ENCODE results near the gene CDH24. TPM values are rescaled to one million over a fixed set of nuclear protein-coding genes. Genes with fewer than 3 reads are reported as not detected.

Gene CDH24
- total RNA-seq, 1 donor from 2014 or later: 15.0 TPM

DNA sequence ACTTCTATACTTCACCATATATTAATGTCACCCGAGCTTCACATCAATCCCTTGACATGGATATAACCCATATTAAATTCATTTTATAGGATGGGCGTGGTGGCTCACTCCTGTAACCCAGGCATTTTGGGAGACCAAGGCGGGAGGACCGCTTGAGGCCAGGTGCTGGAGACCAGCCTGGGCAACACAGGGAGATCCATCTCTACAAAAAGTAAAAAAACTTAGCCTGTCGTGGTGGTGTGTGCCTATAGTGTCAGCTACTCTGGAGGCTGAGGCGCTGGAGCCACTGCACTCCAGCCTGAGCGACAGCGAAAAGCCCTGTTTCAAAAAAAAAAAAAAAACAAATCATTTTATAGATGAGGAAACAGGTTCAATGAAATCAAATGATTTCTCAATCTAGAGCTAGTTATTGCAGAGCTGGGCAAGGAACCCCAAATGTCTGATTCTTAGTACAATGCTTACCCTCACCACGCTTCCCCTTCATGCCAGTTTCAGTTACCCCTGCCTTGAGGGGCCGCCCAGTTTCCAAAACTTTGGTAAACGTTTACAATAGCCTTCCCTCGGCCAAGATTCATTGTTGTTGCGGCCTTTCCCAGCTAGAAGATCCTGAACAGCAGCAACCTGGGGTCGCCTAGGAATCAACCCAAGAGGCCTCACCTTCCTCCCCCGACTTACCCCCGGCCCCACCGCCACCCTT is 23.4 kb downstream of the CDH24 start:
- no peak for DNase-seq (ENCODE audit: low spot score)
- H3K4me1 Mint-ChIP-seq: peaks cover 18% of the 10 kb centered on the region
- peaks cover 5% of the 10 kb centered on the region for H3K36me3 ChIP-seq

GRCh38 chr14:23033251-23033727 is 24.0 kb downstream of the CDH24 start:
- peaks cover under 1% of the 10 kb centered on the region for H4K20me1 ChIP-seq (ENCODE audit: low read depth)
- no peaks in the 10 kb centered on the region for H3K27me3 ChIP-seq
- peaks cover 18% of the 10 kb centered on the region for H3K4me1 Mint-ChIP-seq
- DNase-seq (ENCODE audit: low spot score): no peak
- peak overlapping the region; percentile 77 for H3K4me2 ChIP-seq
- no peaks in the 10 kb centered on the region for H3K9me3 Mint-ChIP-seq
- no peak overlapping the region for H3K27ac Mint-ChIP-seq
- H3K4me3 Mint-ChIP-seq: peak overlapping the region; percentile 92
- H3K4me1 ChIP-seq: peaks cover 12% of the 10 kb centered on the region
- H3F3A ChIP-seq (ENCODE audit: low read depth): peaks cover 23% of the 10 kb centered on the region
- H3K4me3 ChIP-seq: peak overlapping the region; percentile 71
- peaks cover 5% of the 10 kb centered on the region for H3K36me3 ChIP-seq
- H2AFZ ChIP-seq (replicated peaks): no peak overlapping the region
- no peaks in the 10 kb centered on the region for H3K27me3 Mint-ChIP-seq (ENCODE audit: insufficient read depth, low read depth)
- H3K79me2 ChIP-seq (ENCODE audit: low read depth): peaks cover 49% of the 10 kb centered on the region
- H3K9me3 ChIP-seq (ENCODE audit: low read depth): no peaks in the 10 kb centered on the region
- H3K36me3 Mint-ChIP-seq: peaks cover 22% of the 10 kb centered on the region
- TF ChIP-seq EZH2 (IDR thresholded peaks at IDR 0.05) (no peak), CTCF (IDR thresholded peaks at IDR 0.05) (no peak), EZH2phosphoT487 (IDR thresholded peaks at IDR 0.05) (no peak)
- H3K27ac ChIP-seq: no peak overlapping the region
- no peak overlapping the region for H3K9ac ChIP-seq

More for the DNA sequence above, 23.4 kb downstream of the CDH24 start:
- H3F3A ChIP-seq (ENCODE audit: low read depth): peaks cover 17% of the 10 kb centered on the region
- H4K20me1 ChIP-seq (ENCODE audit: low read depth): no peaks in the 10 kb centered on the region
- H3K36me3 Mint-ChIP-seq: peaks cover 19% of the 10 kb centered on the region
- H3K79me2 ChIP-seq (ENCODE audit: low read depth): peaks cover 43% of the 10 kb centered on the region
- peak overlapping the region; percentile 82 for H3K9ac ChIP-seq
- H3K4me3 Mint-ChIP-seq: peak overlapping the region; percentile 92
- peak overlapping the region; percentile 71 for H3K4me3 ChIP-seq
- H3K9me3 ChIP-seq (ENCODE audit: low read depth): no peaks in the 10 kb centered on the region
- TF ChIP-seq CTCF (IDR thresholded peaks at IDR 0.05) (no peak), EZH2phosphoT487 (IDR thresholded peaks at IDR 0.05) (no peak), EZH2 (IDR thresholded peaks at IDR 0.05) (no peak)
- no peaks in the 10 kb centered on the region for H3K27me3 ChIP-seq
- no peaks in the 10 kb centered on the region for H3K27me3 Mint-ChIP-seq (ENCODE audit: insufficient read depth, low read depth)
- peaks cover 12% of the 10 kb centered on the region for H3K4me1 ChIP-seq
- peak overlapping the region; percentile 98 for H3K27ac Mint-ChIP-seq
- no peak overlapping the region for H3K27ac ChIP-seq
- peak overlapping the region; percentile 77 for H3K4me2 ChIP-seq
- H3K9me3 Mint-ChIP-seq: no peaks in the 10 kb centered on the region
- H2AFZ ChIP-seq (replicated peaks): peak overlapping the region; percentile 99

DNA sequence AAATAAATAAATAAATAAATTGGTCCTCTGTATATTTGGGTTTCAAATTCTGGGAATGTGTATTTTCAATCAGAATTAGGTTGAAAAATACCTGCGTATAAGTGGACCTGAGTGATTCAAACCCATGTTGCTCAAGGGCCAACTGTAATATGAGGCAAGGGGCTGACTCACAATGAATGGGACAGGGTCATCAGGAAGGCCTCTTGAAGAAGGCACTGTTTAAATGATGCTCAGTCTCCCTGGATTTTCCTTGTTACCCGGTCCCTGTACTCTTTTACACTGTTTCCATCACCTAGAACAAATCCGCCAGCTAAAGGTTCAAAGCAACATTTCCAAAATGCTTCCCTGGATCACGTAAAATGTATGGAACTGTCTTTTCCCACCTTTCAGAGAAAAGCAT is 26.4 kb downstream of the CDH24 start:
- Mint-ChIP-seq H3K27me3 (ENCODE audit: insufficient read depth, low read depth) (no peaks in the 10 kb centered on the region), H3K4me1 (peaks cover 18% of the 10 kb centered on the region), H3K9me3 (no peaks in the 10 kb centered on the region), H3K27ac (no peak overlapping the region), H3K36me3 (peaks cover 29% of the 10 kb centered on the region), H3K4me3 (peak overlapping the region; percentile 6)
- Histone ChIP-seq H3K27me3 (no peaks in the 10 kb centered on the region), H4K20me1 (ENCODE audit: low read depth) (peaks cover 5% of the 10 kb centered on the region), H3K79me2 (ENCODE audit: low read depth) (peaks cover 57% of the 10 kb centered on the region), H3K4me3 (no peak overlapping the region), H3K9ac (no peak overlapping the region), H3K9me3 (ENCODE audit: low read depth) (no peaks in the 10 kb centered on the region), H3K27ac (no peak overlapping the region), H3K4me1 (peaks cover 12% of the 10 kb centered on the region), H2AFZ (replicated peaks) (no peak overlapping the region), H3F3A (ENCODE audit: low read depth) (peaks cover 32% of the 10 kb centered on the region), H3K4me2 (no peak overlapping the region), H3K36me3 (peaks cover 5% of the 10 kb centered on the region)
- no peak for DNase-seq (ENCODE audit: low spot score)
- TF ChIP-seq CTCF (IDR thresholded peaks at IDR 0.05) (no peak), EZH2phosphoT487 (IDR thresholded peaks at IDR 0.05) (no peak), EZH2 (IDR thresholded peaks at IDR 0.05) (no peak)
